HCT116 (cell line): Measurements from ENCODE around the gene DDHD1. TPM values are rescaled to one million over a fixed set of nuclear protein-coding genes. Genes with fewer than 3 reads are reported as not detected.

Experiments
- ATAC-seq: fragments of 200-7000 bp; cut with Tn5 transposase; 2 replicates; pipeline ENCODE4 v1.9.1; 2020; ENCODE audit warnings: mild to moderate bottlenecking, moderate library complexity
- BruUV-seq: library from RNA; stranded (reverse); fragments of 400-500 nt; replicated peaks from 2 replicates; lab custom pipeline; 2021; lab: Mats Ljungman, UMichigan
- CTCF ChIA-PET: fragments of 300-600 bp; sonication (Branson Sonifier 250); formaldehyde crosslinking; loops from one replicate; lab custom pipeline; 2021; ENCODE audit warnings: antibody characterized with exemption; lab: Charles Lee
- POLR2A ChIA-PET: fragments of 300-600, 350-600 bp; sonication (Branson Sonifier 250); formaldehyde crosslinking; loops from one replicate; lab custom pipeline; 2021; ENCODE audit warnings: antibody characterized with exemption; lab: Charles Lee
- RAD21 ChIA-PET, 2 experiments: fragments of 300-600 bp; sonication (Branson Sonifier 250); formaldehyde crosslinking; loops; one replicate each; lab custom pipeline; 2023; ENCODE audit warnings: low total read pairs in 2 of 2; ENCODE audit not compliant: uncharacterized antibody in 2 of 2, unreplicated experiment in 2 of 2, low non-redundant PET in 1 of 2; lab: Charles Lee
- DNase-seq: peaks from one replicate; pipeline ENCODE4 v3.0.0-alpha.2; 2010; ENCODE audit warnings: low read depth, low spot score
- H2AFZ ChIP-seq: fragments of 200-600 bp; shearing (Covaris generic), sonication (generic); 2 replicates; pipeline ENCODE4 v1.6.1; 2017; ENCODE audit warnings: low read depth, mixed run types, mixed read lengths, antibody characterized with exemption, low read length; ENCODE audit not compliant: poor library complexity, severe bottlenecking
- H3K27ac ChIP-seq: 2 replicates; pipeline ENCODE4 v1.5.1; 2012; ENCODE audit warnings: low read depth, low read length
- H3K27me3 ChIP-seq: fragments of 200-600 bp; sonication (generic); 2 replicates; pipeline ENCODE4 v1.6.1; 2016; ENCODE audit warnings: mixed run types, low read length, mixed read lengths; ENCODE audit not compliant: insufficient read depth
- H3K36me3 ChIP-seq, 2 experiments: fragments of 200-500 bp in 1 of 2; fragments of 200-600 bp in 1 of 2; sonication (Bioruptor generic) in 1 of 2; sonication (generic) in 1 of 2; 2 replicates each; pipeline versions ENCODE4 v1.5.1 to v1.6.1; 2014 to 2016; ENCODE audit warnings: low read length in 2 of 2, inconsistent platforms in 1 of 2, mixed read lengths in 1 of 2, mixed run types in 1 of 2; ENCODE audit not compliant: insufficient read depth in 2 of 2, control insufficient read depth in 1 of 2
- H3K4me1 ChIP-seq, 2 experiments: fragments of 200-600 bp in 1 of 2; sonication (generic) in 1 of 2; 2 replicates each; pipeline versions ENCODE4 v1.5.1 to v1.6.1; 2012 to 2017; ENCODE audit warnings: low read length in 2 of 2, inconsistent platforms in 1 of 2, mild to moderate bottlenecking in 1 of 2, mixed read lengths in 1 of 2, mixed run types in 1 of 2, moderate library complexity in 1 of 2; ENCODE audit not compliant: insufficient read depth in 2 of 2, control insufficient read depth in 1 of 2
- H3K4me2 ChIP-seq: fragments of 200-600 bp; sonication (generic); 2 replicates; pipeline ENCODE4 v1.6.1; 2017; ENCODE audit warnings: mixed run types, low read length, mixed read lengths
- H3K4me3 ChIP-seq, 2 experiments: fragments of 200-600 bp in 1 of 2; sonication (generic) in 1 of 2; replicated peaks in 1 of 2; 2 replicates each; pipeline ENCODE4 v1.5.1; 2011 to 2016; ENCODE audit warnings: low read length in 2 of 2, control low read depth in 1 of 2, low read depth in 1 of 2, mild to moderate bottlenecking in 1 of 2, mixed read lengths in 1 of 2, mixed run types in 1 of 2
- H3K79me2 ChIP-seq: fragments of 200-600 bp; sonication (generic); 2 replicates; pipeline ENCODE4 v1.6.1; 2017; ENCODE audit warnings: mild to moderate bottlenecking, mixed run types, low read length, moderate library complexity, mixed read lengths; ENCODE audit not compliant: insufficient read depth
- H3K9ac ChIP-seq: fragments of 200-600 bp; sonication (generic); 2 replicates; pipeline ENCODE4 v1.6.1; 2016; ENCODE audit warnings: low read length, mixed read lengths
- H3K9me2 ChIP-seq: fragments of 200-600 bp; sonication (generic), shearing (Covaris generic); 2 replicates; pipeline ENCODE4 v1.6.1; 2017; ENCODE audit warnings: mixed run types, mild to moderate bottlenecking, moderate library complexity; ENCODE audit not compliant: insufficient read depth
- H3K9me3 ChIP-seq, 2 experiments: fragments of 200-500 bp in 1 of 2; fragments of 200-600 bp in 1 of 2; sonication (Bioruptor generic) in 1 of 2; sonication (generic) in 1 of 2; 2 replicates each; pipeline ENCODE4 v1.6.1; 2014 to 2017; ENCODE audit warnings: low read length in 2 of 2, mixed read lengths in 2 of 2, inconsistent platforms in 1 of 2, low read depth in 1 of 2, mild to moderate bottlenecking in 1 of 2, mixed run types in 1 of 2, moderate library complexity in 1 of 2; ENCODE audit not compliant: control insufficient read depth in 1 of 2, insufficient read depth in 1 of 2
- H4K20me1 ChIP-seq: fragments of 200-600 bp; sonication (generic), shearing (Covaris generic); 2 replicates; pipeline ENCODE4 v1.6.1; 2017; ENCODE audit warnings: mixed run types, mild to moderate bottlenecking, moderate library complexity; ENCODE audit not compliant: insufficient read depth
- EZH2 ChIP-seq: fragments of 200-600 bp; sonication (generic); IDR thresholded peaks from 2 replicates; pipeline ENCODE4 v1.6.1; 2017; ENCODE audit warnings: antibody characterized with exemption, mixed run types
- POLR2AphosphoS5 ChIP-seq: IDR thresholded peaks from 2 replicates; pipeline ENCODE4 v1.6.1; 2011; ENCODE audit warnings: mild to moderate bottlenecking, low read depth, low read length, moderate library complexity
- SIN3A ChIP-seq: IDR thresholded peaks from 2 replicates; pipeline ENCODE4 v1.6.1; 2012; ENCODE audit warnings: low read depth
- TCF7L2 ChIP-seq: IDR thresholded peaks from 2 replicates; pipeline ENCODE4 v1.7.0; 2011; ENCODE audit warnings: borderline replicate concordance, inconsistent platforms; ENCODE audit not compliant: insufficient read depth, insufficient read length; ENCODE audit errors: extremely low read depth
- ZFX ChIP-seq: fragments of 450-650 bp; IDR thresholded peaks from 2 replicates; pipeline ENCODE4 v1.6.1; 2017
- intact Hi-C: fragments of 100-400 bp; cut with micrococcal nuclease; formaldehyde crosslinking; loops from 2 replicates; pipeline ENCODE4 v1.10.0; 2022
- total RNA-seq: library from RNA; stranded (reverse); gene quantifications from one replicate; pipeline ENCODE4 v1.2.1, GENCODE V29; 2021; ENCODE audit not compliant: unreplicated experiment
- TF ChIP-seq, protein P1 (sequence below): IDR thresholded peaks from 2 replicates; pipeline ENCODE4 v1.6.1; 2011; ENCODE audit warnings: mild to moderate bottlenecking, low read length, moderate library complexity; ENCODE audit not compliant: insufficient replicate concordance; ENCODE audit errors: extremely low read depth

DDHD1 gene
- total RNA-seq, 1 experiment from 2014 or later = 26.9 TPM

GRCh38 chr14:53003776-53004175, 149.3 kb downstream of the DDHD1 start (continued):
- TF ChIP-seq, protein P1, sequence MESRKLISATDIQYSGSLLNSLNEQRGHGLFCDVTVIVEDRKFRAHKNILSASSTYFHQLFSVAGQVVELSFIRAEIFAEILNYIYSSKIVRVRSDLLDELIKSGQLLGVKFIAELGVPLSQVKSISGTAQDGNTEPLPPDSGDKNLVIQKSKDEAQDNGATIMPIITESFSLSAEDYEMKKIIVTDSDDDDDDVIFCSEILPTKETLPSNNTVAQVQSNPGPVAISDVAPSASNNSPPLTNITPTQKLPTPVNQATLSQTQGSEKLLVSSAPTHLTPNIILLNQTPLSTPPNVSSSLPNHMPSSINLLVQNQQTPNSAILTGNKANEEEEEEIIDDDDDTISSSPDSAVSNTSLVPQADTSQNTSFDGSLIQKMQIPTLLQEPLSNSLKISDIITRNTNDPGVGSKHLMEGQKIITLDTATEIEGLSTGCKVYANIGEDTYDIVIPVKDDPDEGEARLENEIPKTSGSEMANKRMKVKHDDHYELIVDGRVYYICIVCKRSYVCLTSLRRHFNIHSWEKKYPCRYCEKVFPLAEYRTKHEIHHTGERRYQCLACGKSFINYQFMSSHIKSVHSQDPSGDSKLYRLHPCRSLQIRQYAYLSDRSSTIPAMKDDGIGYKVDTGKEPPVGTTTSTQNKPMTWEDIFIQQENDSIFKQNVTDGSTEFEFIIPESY = no peak
- no peak for TF ChIP-seq TCF7L2
- no peak for TF ChIP-seq EZH2

DNA sequence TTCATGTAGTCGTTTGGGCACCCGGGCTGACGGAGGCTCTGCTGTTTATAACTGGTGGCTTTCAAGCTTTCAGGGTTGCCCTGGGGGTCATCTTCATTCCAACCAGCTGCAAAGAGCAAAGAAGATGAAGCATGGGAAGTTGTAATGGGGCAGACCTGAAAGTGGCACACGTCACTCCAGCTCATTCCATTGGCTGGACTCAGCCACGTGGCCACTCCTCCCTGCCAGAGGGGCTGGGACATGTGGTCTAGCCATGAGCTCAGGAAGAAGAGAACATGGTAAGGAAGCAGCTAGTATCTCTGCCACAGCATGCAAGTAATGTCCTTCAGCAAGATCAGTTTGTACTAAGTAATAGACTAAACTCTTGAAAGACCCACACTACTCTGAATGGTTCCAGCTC, 150.5 kb downstream of the DDHD1 start:
- TF ChIP-seq ZFX (no peak), POLR2AphosphoS5 (no peak), SIN3A (no peak)
- TF ChIP-seq, all 23 proteins: peak for 0
- BruUV-seq = no TSS peak
- peak; percentile 64 for ATAC-seq
- ChIA-PET CTCF (no interaction called here), RAD21 (no interaction called here), POLR2A (interaction anchor here (1.0 kb wide), 1 partner anchor 52 kb away, joined by 3 read pairs; the partner anchor contains the start of gene FERMT2)
- H4K20me1 ChIP-seq = no peaks in the 10 kb centered on the region
- no peaks in the 10 kb centered on the region for H3K79me2 ChIP-seq
- no peak for DNase-seq
- H3K4me3 ChIP-seq = no peak overlapping the region
- no peak overlapping the region for H3K9ac ChIP-seq
- H3K4me1 ChIP-seq = no peaks in the 10 kb centered on the region
- no peaks in the 10 kb centered on the region for H3K9me3 ChIP-seq
- no peaks in the 10 kb centered on the region for H3K27me3 ChIP-seq
- H3K27ac ChIP-seq = no peak overlapping the region
- H2AFZ ChIP-seq = no peak overlapping the region
- H3K9me2 ChIP-seq = no peaks in the 10 kb centered on the region
- H3K36me3 ChIP-seq = no peaks in the 10 kb centered on the region
- intact Hi-C loops = no loop called here
- no peak overlapping the region for H3K4me2 ChIP-seq
